Breast epithelium (tissue), 3 donors: ENCODE results near the gene CNGB1.

Experiments used
- CTCF ChIP-seq, 3 donors: fragments of 450-650 bp; IDR thresholded peaks; one replicate each; pipeline ENCODE4 v1.5.1; 2016 to 2017; ENCODE audit warnings: antibody characterized with exemption in 3 of 3, mild to moderate bottlenecking in 3 of 3, moderate library complexity in 3 of 3
- POLR2A ChIP-seq: fragments of 450-650 bp; IDR thresholded peaks from one replicate; pipeline ENCODE4 v1.6.1; 2016; ENCODE audit warnings: antibody characterized with exemption, mild to moderate bottlenecking, moderate library complexity

- peak in 2 of 3 donors; percentile 58 to 59 for TF ChIP-seq CTCF (IDR thresholded peaks at IDR 0.05)
- TF ChIP-seq POLR2A, result no peak
Measured at GRCh38 chr16:57863434-57864160, 107.3 kb downstream of the CNGB1 start.
